ENCODE measurements around the gene FGA. TPM values are rescaled to one million over a fixed set of nuclear protein-coding genes. Genes with fewer than 3 reads are reported as not detected.

Gene FGA
- total and polyA plus RNA-seq, 12 donors = 0.01 to 0.37 TPM; not detected in 10

DNA sequence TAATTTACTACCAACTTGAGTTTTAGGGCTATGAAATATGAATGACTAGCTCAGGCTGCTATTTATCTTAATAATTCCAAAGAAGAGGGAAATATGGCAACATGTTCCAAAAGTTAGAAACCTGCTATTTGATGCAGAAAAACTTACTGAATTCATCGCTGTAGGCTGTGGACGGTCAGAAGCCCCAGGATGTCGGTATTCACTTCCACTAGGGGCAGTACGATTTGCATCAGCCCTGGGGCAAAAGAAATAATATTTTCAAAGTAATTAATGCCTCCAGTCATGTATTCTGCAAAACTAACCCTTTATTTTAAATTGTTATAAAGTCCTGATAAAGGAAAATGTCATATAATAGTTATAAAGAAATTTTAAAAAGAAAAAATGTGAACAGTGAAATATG lies 44.9 kb downstream of the FGA start:
- DNase-seq = no peak
- Histone ChIP-seq H3K27ac (no peak overlapping the region), H3K27me3 (no peaks in the 10 kb centered on the region), H3K9me3 (peaks cover 0 to 6% (median 0%) of the 10 kb centered on the region in 11 donors), H3K36me3 (peaks cover 0 to 80% (median 58%) of the 10 kb centered on the region in 9 donors), H3K4me1 (peaks cover 0 to 20% (median 15%) of the 10 kb centered on the region in 9 donors), H3K4me3 (no peak overlapping the region)
- intact Hi-C loops (cut with DNase I) = no loop called here
- TF ChIP-seq, protein P1, sequence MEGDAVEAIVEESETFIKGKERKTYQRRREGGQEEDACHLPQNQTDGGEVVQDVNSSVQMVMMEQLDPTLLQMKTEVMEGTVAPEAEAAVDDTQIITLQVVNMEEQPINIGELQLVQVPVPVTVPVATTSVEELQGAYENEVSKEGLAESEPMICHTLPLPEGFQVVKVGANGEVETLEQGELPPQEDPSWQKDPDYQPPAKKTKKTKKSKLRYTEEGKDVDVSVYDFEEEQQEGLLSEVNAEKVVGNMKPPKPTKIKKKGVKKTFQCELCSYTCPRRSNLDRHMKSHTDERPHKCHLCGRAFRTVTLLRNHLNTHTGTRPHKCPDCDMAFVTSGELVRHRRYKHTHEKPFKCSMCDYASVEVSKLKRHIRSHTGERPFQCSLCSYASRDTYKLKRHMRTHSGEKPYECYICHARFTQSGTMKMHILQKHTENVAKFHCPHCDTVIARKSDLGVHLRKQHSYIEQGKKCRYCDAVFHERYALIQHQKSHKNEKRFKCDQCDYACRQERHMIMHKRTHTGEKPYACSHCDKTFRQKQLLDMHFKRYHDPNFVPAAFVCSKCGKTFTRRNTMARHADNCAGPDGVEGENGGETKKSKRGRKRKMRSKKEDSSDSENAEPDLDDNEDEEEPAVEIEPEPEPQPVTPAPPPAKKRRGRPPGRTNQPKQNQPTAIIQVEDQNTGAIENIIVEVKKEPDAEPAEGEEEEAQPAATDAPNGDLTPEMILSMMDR (IDR thresholded peaks at IDR 0.05) = no peak
- ATAC-seq = no peak
- 90 to 92% methylated on average over 4 of the region's 4 CpGs for WGBS, 2 donors

DNA sequence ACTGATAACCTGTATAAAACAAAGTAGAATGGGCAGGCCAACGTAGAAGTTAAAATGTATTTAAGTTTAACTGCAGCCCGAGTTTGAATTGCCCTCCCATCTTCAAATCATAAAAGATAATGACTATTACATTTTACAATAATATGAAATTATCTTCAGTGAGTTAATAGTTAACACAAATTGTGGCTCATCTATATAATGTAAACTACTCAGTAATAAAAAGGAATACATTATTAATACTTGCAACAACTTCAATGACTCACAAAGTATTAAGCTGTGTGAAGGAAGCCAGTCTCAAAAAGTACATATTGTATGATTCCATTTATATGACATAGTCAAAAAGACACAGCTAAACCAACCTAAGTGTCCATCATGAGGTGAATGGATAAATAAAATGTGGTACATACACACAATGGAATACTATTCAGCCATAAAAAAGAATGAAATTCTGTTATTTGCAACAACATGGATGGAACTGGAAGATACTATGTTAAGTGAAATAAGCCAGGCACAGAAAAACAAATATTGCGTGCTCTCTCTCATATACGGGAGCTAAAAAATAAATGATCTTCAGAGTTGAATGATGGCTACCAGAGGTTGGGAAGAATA lies 48.2 kb downstream of the FGA start:
- WGBS, 2 donors = 94 to 95% methylated on average over 4 of the region's 4 CpGs
- Histone ChIP-seq H3K4me3 (no peak overlapping the region), H3K27me3 (no peaks in the 10 kb centered on the region), H3K9me3 (peaks cover 0 to 6% (median 0%) of the 10 kb centered on the region in 11 donors), H3K36me3 (peaks cover 0 to 100% (median 86%) of the 10 kb centered on the region in 9 donors), H3K4me1 (no peaks in the 10 kb centered on the region), H3K27ac (no peak overlapping the region)
- TF ChIP-seq, protein P1 (IDR thresholded peaks at IDR 0.05) = no peak
- intact Hi-C loops (cut with DNase I) = no loop called here
- ATAC-seq (no peak), DNase-seq (no peak)

Other genes with a start within 250 kb of the FGA start
- gene DCHS2, start 98.9 kb downstream of the FGA start, total RNA-seq = under 1 TPM in 4 of 10 donors, not detected in 6; 0.02 to 0.14 (median 0.04) TPM
- under 1 TPM in 1 of 2 donors, not detected in 1; under 0.01 TPM for gene DCHS2, start 98.9 kb downstream of the FGA start, polyA plus RNA-seq
- 10 to 100 TPM; 35.3 to 49.1 (median 41.7) TPM for gene PLRG1, start 40.3 kb downstream of the FGA start, total RNA-seq
- 10 to 100 TPM; 33.4 to 35.6 TPM for gene PLRG1, start 40.3 kb downstream of the FGA start, polyA plus RNA-seq
- 1 to 10 TPM in 1 of 10 donors, not detected in 9; 1.2 TPM for gene FGB, start 27.7 kb downstream of the FGA start, total RNA-seq
- not detected for gene FGB, start 27.7 kb downstream of the FGA start, polyA plus RNA-seq
- under 1 TPM in 1 of 10 donors, not detected in 9; 0.71 TPM for gene FGG, start 21.9 kb upstream of the FGA start, total RNA-seq
- gene FGG, start 21.9 kb upstream of the FGA start, polyA plus RNA-seq = not detected
- gene LRAT, start 153.3 kb upstream of the FGA start, total RNA-seq = under 1 TPM in 2 of 10 donors, not detected in 8; 0.11 to 0.15 TPM
- not detected for gene LRAT, start 153.3 kb upstream of the FGA start, polyA plus RNA-seq
- not detected for gene RBM46, start 190.5 kb upstream of the FGA start, total RNA-seq
- not detected for gene RBM46, start 190.5 kb upstream of the FGA start, polyA plus RNA-seq

All from heart right ventricle (tissue), 16 donors.